Middle frontal gyrus (tissue), 1 donor: ENCODE data around the gene VGLL1.

ENCODE experiments used
- DNase-seq: peaks from one replicate; pipeline ENCODE4 v3.0.0-alpha.2; 2015; ENCODE audit warnings: low spot score; ENCODE audit errors: extremely low spot score

Gene VGLL1

DNA sequence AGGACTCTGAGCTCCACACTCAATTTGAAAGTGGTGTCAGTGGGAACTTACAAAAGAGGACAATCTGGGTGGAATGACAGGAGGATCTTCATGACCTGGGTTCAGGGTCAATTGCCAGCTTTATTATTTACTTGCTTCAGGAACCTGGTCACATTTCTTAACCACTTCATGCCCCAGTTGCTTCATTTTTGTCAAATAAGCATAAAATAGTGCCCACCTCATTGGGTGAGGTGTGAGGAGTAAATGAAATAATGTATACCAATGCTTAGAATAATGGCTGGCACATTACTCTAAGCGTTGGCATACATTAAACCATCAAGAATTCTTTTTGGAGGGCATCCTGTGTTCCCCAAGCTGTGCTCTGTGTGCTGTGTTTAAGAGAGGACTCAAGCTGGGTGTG is 19.4 kb downstream of the VGLL1 start:
- no peak for DNase-seq

DNA sequence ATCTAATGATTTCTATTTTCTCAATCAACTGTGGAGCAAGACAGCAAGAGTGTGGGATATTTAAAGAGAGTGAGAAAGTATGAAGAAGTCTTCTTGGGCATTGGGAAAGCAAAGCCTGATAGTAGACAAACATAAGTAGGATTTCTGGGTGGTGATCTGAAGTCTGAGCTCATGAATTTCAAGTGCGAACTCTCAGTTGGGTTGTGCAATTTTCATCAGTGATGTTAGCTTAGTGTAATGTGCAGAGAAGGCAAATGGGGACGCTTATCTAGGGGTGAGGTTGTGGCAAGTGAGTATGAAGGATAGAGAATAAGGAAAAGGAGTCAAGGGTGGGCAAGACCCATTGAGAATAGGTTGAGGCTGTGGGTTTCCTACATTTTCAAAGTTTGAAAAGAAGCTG is 23.7 kb downstream of the VGLL1 start:
- no peak for DNase-seq

DNA sequence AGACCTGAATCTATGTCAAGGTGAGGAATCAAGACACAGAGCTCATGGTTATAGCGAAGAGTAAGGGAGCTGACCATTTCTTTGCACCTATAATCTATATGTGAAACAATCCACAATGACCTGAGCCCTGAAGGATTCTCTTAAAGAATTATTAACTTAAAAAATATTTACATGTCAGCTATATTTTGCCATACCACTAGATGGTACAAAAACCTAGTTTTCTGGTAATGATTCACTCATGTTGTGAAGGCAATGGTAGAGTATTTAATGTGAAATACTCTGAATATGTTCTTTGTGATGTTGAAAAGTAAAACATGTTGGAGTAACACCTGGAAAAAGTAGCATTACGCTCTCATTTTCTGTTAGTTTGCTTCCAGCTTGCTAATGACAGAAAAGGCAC is 40.0 kb downstream of the VGLL1 start:
- no peak for DNase-seq

DNA sequence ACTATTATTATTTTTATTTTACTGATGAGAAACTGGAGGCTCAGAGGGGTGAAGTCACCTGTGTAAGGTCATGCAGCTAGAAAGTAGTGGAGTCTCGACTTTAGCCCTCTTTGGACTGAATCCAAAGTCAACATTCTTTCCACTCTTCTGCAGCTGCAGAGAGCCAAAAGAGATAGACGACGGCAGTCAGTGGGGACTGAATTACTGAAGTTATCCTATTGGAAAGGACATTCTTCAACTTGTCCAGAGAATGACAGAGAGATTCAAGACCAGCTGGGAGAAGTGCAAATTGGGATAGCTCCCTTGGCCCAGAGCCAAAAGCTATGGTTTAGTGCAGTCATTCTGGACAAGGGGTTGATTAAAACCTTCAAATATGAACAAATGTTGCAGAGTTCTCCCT is 42.5 kb downstream of the VGLL1 start:
- DNase-seq = no peak

DNA sequence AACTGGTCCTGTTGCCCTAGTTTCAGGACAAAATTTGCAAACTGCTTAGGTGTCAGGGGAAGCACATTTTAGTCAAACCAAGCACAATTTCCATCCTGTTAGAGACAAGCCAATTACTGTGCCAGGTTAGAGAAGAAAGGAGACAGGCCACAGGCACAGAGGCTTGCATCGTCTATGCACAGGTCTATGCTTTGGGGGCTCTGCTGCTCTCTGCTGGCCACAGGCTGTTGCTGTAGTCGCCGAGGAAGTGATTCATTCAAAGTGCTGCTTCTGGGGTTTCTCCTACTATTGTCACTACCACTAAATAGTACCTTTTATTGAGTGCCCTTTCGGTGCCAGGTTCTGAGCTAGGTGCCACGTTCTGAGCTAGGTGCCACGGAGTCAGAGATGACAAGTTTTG is 45.5 kb downstream of the VGLL1 start:
- DNase-seq = peak; percentile 3

DNA sequence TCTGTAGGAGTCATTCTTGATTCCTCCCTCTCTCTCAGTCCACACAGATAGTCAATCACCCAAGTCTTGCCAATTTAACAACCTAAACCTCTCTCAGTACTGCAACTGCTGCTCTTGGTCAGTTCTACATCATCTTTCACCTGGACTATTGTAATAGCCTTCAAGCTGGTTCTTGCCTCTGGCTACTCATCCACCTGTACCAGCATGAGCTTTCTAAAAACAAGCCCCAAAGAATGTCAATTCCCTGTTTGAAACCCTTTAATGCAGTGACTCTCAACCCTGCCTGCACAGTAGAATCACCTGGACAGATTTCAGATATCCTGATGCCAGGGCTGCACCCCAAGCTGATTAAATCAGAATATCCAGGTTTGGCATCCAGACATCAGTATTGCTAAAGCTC is 48.3 kb downstream of the VGLL1 start:
- DNase-seq = no peak

DNA sequence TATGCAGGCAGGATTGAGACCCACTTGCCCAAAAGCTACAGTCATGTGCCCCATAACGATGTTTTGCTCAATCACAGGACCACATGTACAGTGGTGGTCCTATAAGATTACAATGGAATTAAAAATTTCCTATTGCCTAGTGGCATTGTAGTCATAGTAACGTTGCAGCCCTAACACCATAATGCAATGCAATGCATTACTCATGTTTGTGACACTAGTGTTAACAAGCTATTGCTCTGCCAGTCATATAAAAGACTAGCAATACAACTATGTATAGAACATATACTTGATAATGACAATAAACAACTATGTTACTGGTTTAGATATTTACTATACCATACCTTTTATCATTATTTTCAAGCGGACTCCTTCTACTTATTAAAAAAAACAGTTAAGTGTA is 50.6 kb downstream of the VGLL1 start:
- DNase-seq = no peak

DNA sequence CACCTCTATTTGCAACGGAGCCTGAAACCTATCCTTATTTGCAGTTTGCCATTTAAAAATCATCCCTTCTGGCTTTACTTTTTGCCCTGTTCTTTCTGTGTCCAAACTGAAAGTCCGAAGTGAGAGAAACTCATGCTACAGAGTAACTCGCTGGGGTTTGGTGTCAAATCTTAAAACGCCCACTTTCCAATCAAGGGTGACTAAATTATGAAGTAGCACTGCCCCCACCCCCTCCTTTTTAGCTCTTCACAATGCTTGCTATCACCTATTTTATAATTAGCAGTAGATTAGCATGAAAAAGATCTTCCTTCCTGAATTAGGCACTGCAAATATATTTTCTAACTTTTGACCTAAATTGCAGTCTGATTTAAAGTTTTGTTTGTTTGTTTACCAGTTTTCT is 52.5 kb downstream of the VGLL1 start:
- no peak for DNase-seq

DNA sequence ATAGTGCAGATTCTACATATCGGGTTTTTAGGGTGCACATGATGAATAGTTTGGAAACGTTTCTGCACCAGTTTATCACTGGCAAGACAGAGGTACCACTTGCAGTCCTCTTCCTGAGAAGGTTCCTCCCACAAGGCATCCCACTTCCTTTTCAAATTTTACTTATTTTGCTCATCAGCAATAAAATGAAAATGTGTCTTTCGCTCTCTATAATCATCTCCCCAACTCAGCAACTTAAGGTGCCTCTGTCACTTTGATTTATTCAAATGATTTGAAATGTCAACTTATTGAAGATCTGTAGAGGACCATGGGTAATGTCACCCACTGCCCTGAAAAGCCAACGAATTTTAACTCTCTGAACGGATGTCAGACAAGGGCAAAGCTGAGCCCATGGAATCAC is 53.2 kb downstream of the VGLL1 start:
- DNase-seq = no peak

DNA sequence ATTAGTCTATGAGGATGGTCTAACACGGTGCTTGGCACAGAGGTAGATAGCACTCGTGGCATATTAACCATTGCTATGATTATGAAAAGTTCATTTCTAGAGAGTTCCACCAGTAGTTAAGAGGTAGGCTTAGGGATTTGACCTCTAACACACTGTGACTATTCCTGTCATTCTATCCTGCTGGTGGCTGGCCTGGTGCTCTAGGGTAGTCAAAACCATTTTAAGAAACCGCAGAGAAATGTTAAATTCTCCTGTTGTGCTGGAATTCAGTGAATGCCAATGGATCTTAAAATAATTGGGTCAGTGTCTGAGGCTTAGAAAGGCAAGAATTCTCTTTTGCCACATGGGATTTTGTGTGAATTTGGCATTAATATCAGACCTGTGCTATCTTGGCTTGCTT is 53.9 kb downstream of the VGLL1 start:
- no peak for DNase-seq

DNA sequence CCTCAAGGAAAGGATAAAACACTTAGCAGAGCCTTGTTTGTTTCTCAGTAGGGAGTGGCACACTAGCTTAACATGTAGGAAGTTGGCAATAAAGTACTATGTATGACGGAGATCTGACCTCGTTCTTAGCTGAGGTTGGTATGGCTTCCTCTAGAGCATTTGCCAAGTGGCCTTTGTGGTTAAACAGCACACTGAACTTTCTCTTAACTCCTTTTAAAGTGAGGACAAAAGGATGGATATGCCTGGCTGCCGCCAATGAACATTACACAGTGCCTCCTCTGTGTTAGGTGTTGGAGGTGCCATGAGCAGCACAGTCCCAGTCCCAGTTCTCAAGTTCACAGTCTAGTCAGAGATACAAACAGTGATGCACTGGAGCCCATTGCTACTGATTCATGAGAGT is 54.4 kb downstream of the VGLL1 start:
- no peak for DNase-seq

DNA sequence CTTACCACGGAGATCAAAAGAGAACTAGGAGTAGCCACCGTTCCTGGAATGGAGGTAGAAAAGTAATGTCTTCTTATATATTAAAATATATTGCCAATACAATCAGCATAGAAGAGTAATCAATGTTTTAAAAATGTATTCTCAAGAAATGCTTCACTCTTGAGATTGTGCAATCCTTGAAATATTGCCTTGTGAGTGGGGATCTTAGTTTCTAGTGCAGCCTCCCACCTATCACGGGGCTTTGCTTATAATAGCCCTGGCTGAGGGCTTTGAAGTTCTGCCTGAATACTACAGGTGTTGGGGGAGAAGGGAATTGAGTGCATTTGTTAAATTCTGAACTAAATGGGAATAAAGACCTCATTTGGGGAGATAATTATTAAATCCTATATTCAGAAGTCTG is 55.5 kb downstream of the VGLL1 start:
- DNase-seq = no peak

DNA sequence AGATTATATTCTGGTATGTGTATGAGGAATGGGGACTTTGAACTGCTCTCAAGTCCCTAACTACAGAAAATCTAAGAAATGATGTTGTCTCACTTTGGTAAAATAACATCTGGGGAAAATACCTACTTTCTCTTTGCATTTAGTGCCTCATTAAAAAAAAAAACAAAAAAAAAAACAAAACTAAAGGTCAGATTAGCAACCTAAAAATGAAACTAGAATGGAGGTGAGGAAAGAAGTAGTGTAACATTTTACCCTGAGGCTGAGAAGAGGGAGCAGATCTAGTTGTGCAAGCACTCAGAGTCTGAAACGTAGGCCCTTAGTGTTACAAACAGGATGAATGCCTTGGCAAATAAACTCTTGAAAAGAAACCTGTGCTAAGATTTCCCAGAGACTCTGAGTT is 56.0 kb downstream of the VGLL1 start:
- DNase-seq = no peak

DNA sequence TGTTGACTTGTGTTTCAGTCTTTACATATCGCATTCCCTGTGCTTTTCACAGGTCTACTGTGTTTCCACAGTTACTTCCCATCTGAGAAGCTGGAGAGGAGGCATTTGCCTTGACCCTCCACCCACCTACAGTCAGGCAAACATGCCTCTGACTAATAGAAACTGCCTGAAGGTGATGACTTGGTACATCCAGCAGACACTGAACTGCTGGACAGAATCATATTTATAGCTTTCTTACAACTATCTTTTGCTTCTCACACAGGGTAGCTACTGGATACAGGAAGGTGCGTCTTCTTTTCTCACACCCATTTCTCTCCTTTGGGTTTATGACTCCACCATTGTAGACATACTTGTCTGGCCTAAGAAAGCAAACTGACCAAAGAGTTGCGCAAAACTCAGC is 58.0 kb downstream of the VGLL1 start:
- no peak for DNase-seq

DNA sequence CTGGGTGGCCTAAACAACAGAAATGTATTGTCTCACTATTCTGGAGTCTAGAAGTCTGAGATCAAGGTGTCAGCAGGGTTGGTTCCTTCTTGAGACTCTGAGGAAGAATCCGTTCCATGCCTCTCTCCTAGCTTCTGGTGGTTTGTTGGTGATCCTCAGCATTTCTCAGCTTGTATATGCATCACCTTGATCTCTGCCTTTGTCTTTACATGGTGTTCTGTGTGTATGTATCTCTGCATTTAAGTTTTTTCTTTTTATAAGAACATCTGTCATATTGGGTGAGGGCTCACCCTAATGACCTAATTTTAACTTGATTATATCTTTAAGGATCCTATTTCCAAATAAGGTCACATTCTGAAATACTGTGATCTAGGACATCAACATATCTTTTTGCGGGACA is 65.3 kb downstream of the VGLL1 start:
- no peak for DNase-seq

DNA sequence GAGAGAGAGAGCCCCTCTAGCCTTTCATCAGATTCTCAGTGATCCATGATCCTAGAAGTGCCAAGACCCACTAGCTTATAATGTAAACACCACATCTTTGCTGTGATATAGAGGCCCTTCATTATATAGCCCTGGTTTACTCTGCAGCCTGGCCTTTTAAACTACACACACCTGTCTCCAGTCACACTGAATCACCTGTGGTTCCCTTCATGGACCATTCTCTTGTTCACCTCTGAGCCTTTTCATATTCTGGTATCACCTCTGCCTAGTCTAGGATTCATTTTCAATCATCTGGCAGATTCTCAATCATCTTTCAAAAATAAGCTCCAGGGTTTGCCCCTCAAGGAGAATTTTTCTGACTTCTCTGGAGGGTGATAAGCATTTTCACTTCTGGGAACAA is 65.9 kb downstream of the VGLL1 start:
- no peak for DNase-seq

DNA sequence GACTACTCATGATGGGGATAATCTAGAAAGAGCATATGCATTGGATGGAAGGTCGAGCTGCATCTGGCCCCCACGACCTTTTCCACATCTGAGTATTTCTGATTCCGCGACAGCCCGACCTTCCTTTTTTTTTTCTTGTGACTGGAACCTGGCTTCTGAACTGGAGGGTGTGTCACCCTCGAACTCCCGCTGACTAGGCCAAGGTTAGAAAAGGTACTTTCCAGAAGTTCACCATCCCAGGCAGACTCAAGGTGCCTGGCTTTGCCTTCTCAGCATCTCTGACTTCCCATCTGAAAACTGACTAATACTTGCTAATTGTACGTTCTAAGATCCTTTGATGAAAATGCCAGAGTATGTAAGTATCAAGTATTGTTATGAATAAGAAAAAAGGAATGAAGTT is 66.6 kb downstream of the VGLL1 start:
- DNase-seq = no peak

DNA sequence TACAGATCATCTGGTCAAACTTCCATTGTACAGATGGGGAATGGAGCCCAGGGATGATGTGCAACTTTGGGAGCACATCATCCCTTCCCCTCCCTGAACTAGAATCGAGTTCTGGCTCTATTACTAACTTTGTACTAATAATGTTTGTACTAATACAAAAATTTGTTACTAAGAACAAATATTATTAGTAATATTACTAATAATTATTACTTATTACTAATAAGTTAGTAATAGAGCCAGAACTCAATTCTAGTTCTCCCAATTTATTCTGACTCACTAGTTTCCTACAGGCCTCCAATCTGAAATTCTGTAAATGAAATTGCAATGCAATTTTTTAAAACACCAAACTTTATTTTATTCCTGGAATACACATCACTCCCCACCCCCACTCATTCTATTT is 68.0 kb downstream of the VGLL1 start:
- DNase-seq = no peak
